MM.1S (cell line): ENCODE results near the gene FUT2.

Source experiments
- DNase-seq: peaks from one replicate; pipeline ENCODE4 v3.0.0-alpha.2; 2015
- H2AFZ ChIP-seq: fragments of 300-600 bp; sonication (generic); 2 replicates; pipeline ENCODE4 v1.6.0; 2016; ENCODE audit warnings: antibody characterized with exemption, low read length
- H3F3A ChIP-seq: fragments of 300-600 bp; sonication (generic); 2 replicates; pipeline ENCODE4 v1.6.1; 2016; ENCODE audit warnings: mild to moderate bottlenecking, antibody characterized with exemption, low read length, moderate library complexity, mixed read lengths; ENCODE audit not compliant: insufficient read depth
- H3K27ac ChIP-seq: fragments of 300-600 bp; sonication (generic); 2 replicates; pipeline ENCODE4 v1.5.1; 2016; ENCODE audit warnings: mild to moderate bottlenecking, low read length
- H3K27me3 ChIP-seq: fragments of 300-600 bp; sonication (generic); replicated peaks from 2 replicates; pipeline ENCODE4 v1.6.0; 2016; ENCODE audit warnings: low read length; ENCODE audit not compliant: insufficient read depth
- H3K36me3 ChIP-seq: fragments of 300-600 bp; sonication (generic); replicated peaks from 2 replicates; pipeline ENCODE4 v1.6.1; 2016; ENCODE audit warnings: mild to moderate bottlenecking, low read length, mixed read lengths; ENCODE audit not compliant: insufficient read depth
- H3K4me1 ChIP-seq: fragments of 300-600 bp; sonication (generic); 2 replicates; pipeline ENCODE4 v1.6.1; 2016; ENCODE audit warnings: low read length, mixed read lengths
- H3K4me2 ChIP-seq: fragments of 300-600 bp; sonication (generic); 2 replicates; pipeline ENCODE4 v1.6.0; 2016; ENCODE audit warnings: low read depth, low read length
- H3K4me3 ChIP-seq: fragments of 300-600 bp; sonication (generic); 2 replicates; pipeline ENCODE4 v1.5.1; 2016; ENCODE audit warnings: low read length, mixed read lengths
- H3K79me2 ChIP-seq: fragments of 300-600 bp; sonication (generic); 2 replicates; pipeline ENCODE4 v1.6.1; 2016; ENCODE audit warnings: mixed run types, low read length, mixed read lengths
- H3K9ac ChIP-seq: fragments of 300-600 bp; sonication (generic); 2 replicates; pipeline ENCODE4 v1.6.1; 2016; ENCODE audit warnings: low read length, mixed read lengths
- H3K9me2 ChIP-seq: fragments of 300-600 bp; sonication (generic); replicated peaks from 2 replicates; pipeline ENCODE4 v1.6.1; 2016; ENCODE audit warnings: mild to moderate bottlenecking, low read length, mixed read lengths; ENCODE audit not compliant: insufficient read depth
- H3K9me3 ChIP-seq: fragments of 300-600 bp; sonication (generic); replicated peaks from 2 replicates; pipeline ENCODE4 v1.6.1; 2016; ENCODE audit warnings: mild to moderate bottlenecking, low read length, mixed read lengths; ENCODE audit not compliant: insufficient read depth
- H4K20me1 ChIP-seq: fragments of 300-600 bp; sonication (generic); 2 replicates; pipeline ENCODE4 v1.6.1; 2016; ENCODE audit warnings: mild to moderate bottlenecking, low read length, moderate library complexity, mixed read lengths; ENCODE audit not compliant: insufficient read depth
- EZH2 ChIP-seq: fragments of 300-600 bp; sonication (generic); optimal IDR thresholded peaks from 2 replicates; pipeline ENCODE3; 2017; ENCODE audit warnings: low read depth, mild to moderate bottlenecking, antibody characterized with exemption, low read length, mixed read lengths
- EZH2phosphoT487 ChIP-seq: fragments of 300-600 bp; sonication (generic); IDR thresholded peaks from 2 replicates; pipeline ENCODE4 v1.6.1; 2018; ENCODE audit warnings: antibody characterized with exemption, low read length
- TF ChIP-seq, protein P1 (sequence below): fragments of 300-600 bp; sonication (generic); IDR thresholded peaks from 2 replicates; pipeline ENCODE4 v1.5.1; 2016; ENCODE audit warnings: antibody characterized with exemption, low read length, mixed read lengths

Gene FUT2

DNA sequence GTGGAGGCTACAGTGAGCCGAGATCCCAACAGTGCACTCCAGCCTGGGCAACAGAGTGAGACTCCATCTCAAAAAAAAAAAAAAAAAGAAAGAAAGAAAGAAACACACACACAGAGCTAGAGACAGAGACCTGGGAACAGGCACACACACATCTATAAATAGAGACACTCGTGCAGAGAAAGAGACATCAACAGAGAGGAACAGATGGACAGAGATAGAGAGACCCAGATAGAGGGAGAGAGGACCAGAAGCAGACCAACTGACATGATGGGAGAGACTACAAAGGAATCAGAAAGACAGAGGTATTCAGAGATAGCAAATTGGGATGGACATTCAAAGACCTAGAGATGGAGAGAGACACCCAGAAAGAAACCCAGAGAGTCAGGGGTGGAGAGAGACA is 47.6 kb upstream of the FUT2 start:
- no peak overlapping the region for H2AFZ ChIP-seq
- H3K9ac ChIP-seq, result no peak overlapping the region
- TF ChIP-seq, protein P1, sequence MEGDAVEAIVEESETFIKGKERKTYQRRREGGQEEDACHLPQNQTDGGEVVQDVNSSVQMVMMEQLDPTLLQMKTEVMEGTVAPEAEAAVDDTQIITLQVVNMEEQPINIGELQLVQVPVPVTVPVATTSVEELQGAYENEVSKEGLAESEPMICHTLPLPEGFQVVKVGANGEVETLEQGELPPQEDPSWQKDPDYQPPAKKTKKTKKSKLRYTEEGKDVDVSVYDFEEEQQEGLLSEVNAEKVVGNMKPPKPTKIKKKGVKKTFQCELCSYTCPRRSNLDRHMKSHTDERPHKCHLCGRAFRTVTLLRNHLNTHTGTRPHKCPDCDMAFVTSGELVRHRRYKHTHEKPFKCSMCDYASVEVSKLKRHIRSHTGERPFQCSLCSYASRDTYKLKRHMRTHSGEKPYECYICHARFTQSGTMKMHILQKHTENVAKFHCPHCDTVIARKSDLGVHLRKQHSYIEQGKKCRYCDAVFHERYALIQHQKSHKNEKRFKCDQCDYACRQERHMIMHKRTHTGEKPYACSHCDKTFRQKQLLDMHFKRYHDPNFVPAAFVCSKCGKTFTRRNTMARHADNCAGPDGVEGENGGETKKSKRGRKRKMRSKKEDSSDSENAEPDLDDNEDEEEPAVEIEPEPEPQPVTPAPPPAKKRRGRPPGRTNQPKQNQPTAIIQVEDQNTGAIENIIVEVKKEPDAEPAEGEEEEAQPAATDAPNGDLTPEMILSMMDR, result no peak
- TF ChIP-seq EZH2phosphoT487 (no peak), EZH2 (no peak)
- no peak for DNase-seq
- no peaks in the 10 kb centered on the region for H3K36me3 ChIP-seq
- no peaks in the 10 kb centered on the region; the same call in 1 of the 2 replicates for H3F3A ChIP-seq
- H3K79me2 ChIP-seq, result no peaks in the 10 kb centered on the region
- no peak overlapping the region for H3K27ac ChIP-seq
- H3K9me2 ChIP-seq, result no peaks in the 10 kb centered on the region
- peaks cover 7% of the 10 kb centered on the region; the same call in 1 of the 2 replicates for H3K4me1 ChIP-seq
- no peaks in the 10 kb centered on the region for H4K20me1 ChIP-seq
- H3K27me3 ChIP-seq, result peaks cover 18% of the 10 kb centered on the region
- no peak overlapping the region for H3K4me2 ChIP-seq
- H3K4me3 ChIP-seq, result no peak overlapping the region
- no peaks in the 10 kb centered on the region for H3K9me3 ChIP-seq

DNA sequence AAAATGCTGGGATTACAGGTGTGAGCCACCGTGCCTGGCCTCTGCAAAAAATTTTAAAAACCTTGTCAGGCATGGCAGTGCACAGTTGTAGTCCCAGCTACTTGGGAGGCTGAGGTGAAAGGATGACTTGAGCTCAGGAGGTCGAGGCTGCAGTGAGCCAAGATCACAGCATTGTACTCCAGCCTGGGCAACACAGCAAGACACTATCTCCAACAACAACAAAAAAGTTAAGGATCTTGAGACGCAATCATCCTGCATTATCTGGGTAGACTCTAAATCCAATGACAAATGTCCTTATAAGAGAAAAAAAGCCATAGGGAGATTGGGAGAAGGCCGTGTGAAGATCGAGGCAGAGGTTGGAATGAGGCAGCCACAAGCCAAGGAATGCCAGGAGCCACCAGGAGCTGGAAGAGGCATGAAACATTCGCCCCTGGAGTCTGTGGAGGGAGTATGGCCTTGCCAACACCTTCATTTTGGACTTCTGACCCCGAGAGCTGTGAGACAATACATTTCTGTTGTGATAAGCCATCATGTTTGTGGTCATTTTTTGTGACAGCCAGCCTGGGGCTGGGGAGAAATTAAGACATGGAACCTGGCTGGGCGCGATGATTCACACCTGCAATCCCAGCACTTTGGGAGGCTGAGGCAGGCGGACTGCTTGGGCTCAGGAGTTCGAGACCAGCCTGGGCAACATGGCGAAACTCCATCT is 44.6 kb upstream of the FUT2 start:
- no peaks in the 10 kb centered on the region for H3K9me2 ChIP-seq
- no peaks in the 10 kb centered on the region; the same call in 1 of the 2 replicates for H3F3A ChIP-seq
- H3K27me3 ChIP-seq, result peaks cover 26% of the 10 kb centered on the region
- TF ChIP-seq EZH2phosphoT487, result no peak
- no peak for TF ChIP-seq EZH2
- TF ChIP-seq, protein P1, result no peak
- H2AFZ ChIP-seq, result no peak overlapping the region
- H3K79me2 ChIP-seq, result no peaks in the 10 kb centered on the region
- no peaks in the 10 kb centered on the region for H3K9me3 ChIP-seq
- H3K4me2 ChIP-seq, result no peak overlapping the region
- no peak overlapping the region for H3K9ac ChIP-seq
- no peaks in the 10 kb centered on the region for H3K36me3 ChIP-seq
- H3K4me3 ChIP-seq, result no peak overlapping the region
- peaks cover 7% of the 10 kb centered on the region; the same call in 1 of the 2 replicates for H3K4me1 ChIP-seq
- H4K20me1 ChIP-seq, result no peaks in the 10 kb centered on the region
- DNase-seq, result no peak
- H3K27ac ChIP-seq, result no peak overlapping the region

DNA sequence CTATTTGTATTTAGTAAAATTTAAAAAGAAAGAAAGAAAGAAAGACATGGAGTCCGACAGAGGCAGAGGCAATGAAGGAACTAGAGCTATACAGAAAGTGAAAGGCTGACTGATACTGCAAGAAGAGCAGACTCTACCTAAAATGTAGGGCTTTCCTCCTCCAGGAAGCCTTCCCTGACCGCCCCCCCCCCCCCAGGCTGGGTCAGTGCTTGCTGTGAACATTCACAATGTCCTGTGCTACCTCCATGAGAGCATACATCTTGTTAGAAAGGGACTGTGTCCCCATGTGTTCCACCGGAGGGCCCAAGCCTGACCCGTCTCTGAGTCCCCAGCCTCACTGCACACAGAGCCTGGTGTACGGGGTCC is 44.1 kb upstream of the FUT2 start:
- no peaks in the 10 kb centered on the region for H4K20me1 ChIP-seq
- peaks cover 7% of the 10 kb centered on the region; the same call in 1 of the 2 replicates for H3K4me1 ChIP-seq
- H3K27ac ChIP-seq, result no peak overlapping the region
- no peaks in the 10 kb centered on the region for H3K9me2 ChIP-seq
- no peaks in the 10 kb centered on the region for H3K36me3 ChIP-seq
- H3K79me2 ChIP-seq, result no peaks in the 10 kb centered on the region
- no peak overlapping the region for H3K4me2 ChIP-seq
- no peak for TF ChIP-seq EZH2phosphoT487
- TF ChIP-seq EZH2, result no peak
- TF ChIP-seq, protein P1, result no peak
- H3K4me3 ChIP-seq, result no peak overlapping the region
- no peaks in the 10 kb centered on the region for H3K9me3 ChIP-seq
- DNase-seq, result no peak
- no peak overlapping the region for H2AFZ ChIP-seq
- H3K9ac ChIP-seq, result no peak overlapping the region
- no peaks in the 10 kb centered on the region; the same call in 1 of the 2 replicates for H3F3A ChIP-seq
- peaks cover 32% of the 10 kb centered on the region for H3K27me3 ChIP-seq
